Upper lobe of right lung (tissue), 1 donor: ENCODE data around the gene CCDC91. TPM values are rescaled to one million over a fixed set of nuclear protein-coding genes. Genes with fewer than 3 reads are reported as not detected.

Experiments used
- ATAC-seq: fragments of 200-7000 bp; cut with Tn5 transposase; one replicate; pipeline ENCODE4 v1.9.1; 2020; ENCODE audit warnings: mild to moderate bottlenecking, moderate library complexity
- DNase-seq: peaks from one replicate; pipeline ENCODE4 v3.0.0-alpha.2; 2020
- H3K27ac ChIP-seq: fragments of 200-600 bp; one replicate; pipeline ENCODE4 v1.8.0; 2022
- H3K27me3 ChIP-seq: fragments of 200-600 bp; one replicate; pipeline ENCODE4 v1.8.0; 2022; ENCODE audit warnings: mild to moderate bottlenecking
- H3K36me3 ChIP-seq: fragments of 200-600 bp; one replicate; pipeline ENCODE4 v1.8.0; 2022
- H3K4me1 ChIP-seq: fragments of 200-600 bp; one replicate; pipeline ENCODE4 v1.8.0; 2022
- H3K4me3 ChIP-seq: fragments of 200-600 bp; one replicate; pipeline ENCODE4 v1.8.0; 2022; ENCODE audit warnings: mild to moderate bottlenecking
- H3K9me3 ChIP-seq: fragments of 200-600 bp; one replicate; pipeline ENCODE4 v1.8.0; 2022
- CTCF ChIP-seq: fragments of 200-600 bp; IDR thresholded peaks from one replicate; pipeline ENCODE4 v1.8.0; 2022; ENCODE audit warnings: antibody characterized with exemption
- intact Hi-C: fragments of 100-400 bp; cut with DNase I; formaldehyde crosslinking; loops from one replicate; pipeline ENCODE4 v1.11.0; 2022
- total RNA-seq: library from RNA; stranded (reverse); fragmentation: NEBNext Ultra II Directional; extraction: Animal tissue kit (Norgen Biotek cat#: 25700); gene quantifications from one replicate; pipeline ENCODE4 v1.2.1, GENCODE V29; 2021
- donor health status: DM: no; HTN: yes; CAD: no; lungs with severe emphysema.

CCDC91 gene
- total RNA-seq, 1 donor from 2014 or later, result 33.4 TPM

- Histone ChIP-seq H3K27ac (no peak overlapping the region), H3K27me3 (no peaks in the 10 kb centered on the region), H3K36me3 (no peaks in the 10 kb centered on the region), H3K4me1 (no peaks in the 10 kb centered on the region), H3K4me3 (no peak overlapping the region), H3K9me3 (no peaks in the 10 kb centered on the region)
- no peak for TF ChIP-seq CTCF
- DNase-seq (no peak), ATAC-seq (no peak)
- intact Hi-C loops, result no loop called here
Observed at GRCh38 chr12:28513983-28514382, 323.7 kb downstream of the CCDC91 start.

- H3K36me3 ChIP-seq, result no peaks in the 10 kb centered on the region
- H3K27ac ChIP-seq, result no peak overlapping the region
- no peak for ATAC-seq
- intact Hi-C loops, result no loop called here
- no peak overlapping the region for H3K4me3 ChIP-seq
- no peaks in the 10 kb centered on the region for H3K9me3 ChIP-seq
- H3K27me3 ChIP-seq, result no peaks in the 10 kb centered on the region
- no peak for DNase-seq
- TF ChIP-seq CTCF, result no peak
- H3K4me1 ChIP-seq, result no peaks in the 10 kb centered on the region
Observed at GRCh38 chr12:28517101-28517500, 326.8 kb downstream of the CCDC91 start.

- Histone ChIP-seq H3K4me3 (no peak overlapping the region), H3K36me3 (no peaks in the 10 kb centered on the region), H3K9me3 (peaks cover 6% of the 10 kb centered on the region), H3K27me3 (no peaks in the 10 kb centered on the region), H3K4me1 (no peaks in the 10 kb centered on the region), H3K27ac (no peak overlapping the region)
- intact Hi-C loops, result no loop called here
- TF ChIP-seq CTCF, result no peak
- peak; percentile 40 for DNase-seq
- no peak for ATAC-seq
Observed at GRCh38 chr12:28527631-28528249, 337.5 kb downstream of the CCDC91 start.

- Histone ChIP-seq H3K4me1 (no peaks in the 10 kb centered on the region), H3K27me3 (no peaks in the 10 kb centered on the region), H3K36me3 (no peaks in the 10 kb centered on the region), H3K27ac (no peak overlapping the region), H3K9me3 (no peaks in the 10 kb centered on the region), H3K4me3 (no peak overlapping the region)
- no peak for DNase-seq
- ATAC-seq, result no peak
- TF ChIP-seq CTCF, result no peak
- intact Hi-C loops, result no loop called here
Observed at GRCh38 chr12:28535216-28535615, 345.0 kb downstream of the CCDC91 start.

- H3K4me3 ChIP-seq, result no peak overlapping the region
- ATAC-seq (no peak), DNase-seq (no peak)
- H3K36me3 ChIP-seq, result no peaks in the 10 kb centered on the region
- intact Hi-C loops, result no loop called here
- H3K27me3 ChIP-seq, result no peaks in the 10 kb centered on the region
- H3K9me3 ChIP-seq, result no peaks in the 10 kb centered on the region
- no peak overlapping the region for H3K27ac ChIP-seq
- no peak for TF ChIP-seq CTCF
- H3K4me1 ChIP-seq, result no peaks in the 10 kb centered on the region
Observed at GRCh38 chr12:28536088-28536487, 345.8 kb downstream of the CCDC91 start.

- intact Hi-C loops, result no loop called here
- H3K27ac ChIP-seq, result no peak overlapping the region
- ATAC-seq, result no peak
Observed at GRCh38 chr12:28537474-28537873, 347.2 kb downstream of the CCDC91 start.

More at GRCh38 chr12:28537474-28537873, 347.2 kb downstream of the CCDC91 start:
- no peak for TF ChIP-seq CTCF
- DNase-seq, result no peak
- Histone ChIP-seq H3K4me1 (no peaks in the 10 kb centered on the region), H3K9me3 (no peaks in the 10 kb centered on the region), H3K36me3 (no peaks in the 10 kb centered on the region), H3K27me3 (no peaks in the 10 kb centered on the region), H3K4me3 (no peak overlapping the region)
